GM15510 (cell line): Measurements from ENCODE around the gene ZNF740.

Experiments used
- POLR2A ChIP-seq: IDR thresholded peaks from 3 replicates; pipeline ENCODE4 v1.6.1; 2011; ENCODE audit warnings: borderline replicate concordance; ENCODE audit not compliant: insufficient read length; ENCODE audit errors: extremely low read depth

ZNF740 gene

GRCh38 chr12:53234271-53234914 lies 53.9 kb downstream of the ZNF740 start:
- TF ChIP-seq POLR2A: no peak

GRCh38 chr12:53235164-53235563 lies 54.6 kb downstream of the ZNF740 start:
- TF ChIP-seq POLR2A: no peak

GRCh38 chr12:53235742-53236442 lies 55.4 kb downstream of the ZNF740 start:
- no peak for TF ChIP-seq POLR2A

GRCh38 chr12:53236443-53237111 lies 56.1 kb downstream of the ZNF740 start:
- no peak for TF ChIP-seq POLR2A

GRCh38 chr12:53239643-53240258 lies 59.2 kb downstream of the ZNF740 start:
- TF ChIP-seq POLR2A: no peak

- TF ChIP-seq POLR2A: no peak
These were observed 61.3 kb downstream of the ZNF740 start for GRCh38 chr12:53241623-53242412.

GRCh38 chr12:53244337-53244736 lies 63.8 kb downstream of the ZNF740 start:
- TF ChIP-seq POLR2A: no peak
